Transverse colon (tissue), 3 donors: ENCODE results near the gene PSMD13.

Source experiments
- EP300 ChIP-seq: sonication (generic); formaldehyde crosslinking; IDR thresholded peaks from one replicate; pipeline ENCODE4 v1.6.1; 2017; ENCODE audit warnings: antibody characterized with exemption, low read depth
- POLR2A ChIP-seq: fragments of 450-650 bp; IDR thresholded peaks from one replicate; pipeline ENCODE4 v1.6.1; 2016; ENCODE audit warnings: antibody characterized with exemption, mild to moderate bottlenecking, moderate library complexity
- POLR2AphosphoS5 ChIP-seq, 3 donors: sonication (generic); formaldehyde crosslinking; IDR thresholded peaks; one replicate each; pipeline ENCODE4 v1.6.1; 2016; ENCODE audit warnings: antibody characterized with exemption in 3 of 3

GRCh38 chr11:257766-258493, 21.2 kb downstream of the PSMD13 start:
- TF ChIP-seq EP300 (no peak), POLR2A (no peak), POLR2AphosphoS5 (IDR thresholded peaks at IDR 0.05) (no peak)
